ENCODE data around the gene PDE4DIP.
"Not testable (repeated sequence)": the region's sequence is repeated elsewhere in the genome, so short reads cannot be mapped to it uniquely, and the experiment has no call there.

PDE4DIP gene

GRCh38 chr1:148909219-148909826, 65.1 kb downstream of the PDE4DIP start:
- DNase-seq (ENCODE audit: extremely low read depth, low read depth); H3K4me3 ChIP-seq (replicated peaks; ENCODE audit: low read depth, low read length): not testable (repeated sequence)

GRCh38 chr1:148911303-148911928, 67.2 kb downstream of the PDE4DIP start:
- not testable (repeated sequence) for DNase-seq (ENCODE audit: extremely low read depth, low read depth); H3K4me3 ChIP-seq (replicated peaks; ENCODE audit: low read depth, low read length)

- DNase-seq (ENCODE audit: extremely low read depth, low read depth) = not testable (repeated sequence)
Measured at GRCh38 chr1:148916222-148916621, 72.0 kb downstream of the PDE4DIP start.

GRCh38 chr1:148916695-148917348, 72.6 kb downstream of the PDE4DIP start:
- not testable (repeated sequence) for DNase-seq (ENCODE audit: extremely low read depth, low read depth); H3K4me3 ChIP-seq (replicated peaks; ENCODE audit: low read depth, low read length)

More at GRCh38 chr1:148916222-148916621, 72.0 kb downstream of the PDE4DIP start:
- H3K4me3 ChIP-seq (replicated peaks; ENCODE audit: low read depth, low read length) = not testable (repeated sequence)

- not testable (repeated sequence) for DNase-seq (ENCODE audit: extremely low read depth, low read depth); H3K4me3 ChIP-seq (replicated peaks; ENCODE audit: low read depth, low read length)
Measured at GRCh38 chr1:148918836-148919447, 74.7 kb downstream of the PDE4DIP start.

- H3K4me3 ChIP-seq (replicated peaks; ENCODE audit: low read depth, low read length); DNase-seq (ENCODE audit: extremely low read depth, low read depth): not testable (repeated sequence)
Measured at GRCh38 chr1:148921047-148921446, 76.8 kb downstream of the PDE4DIP start.

GRCh38 chr1:148923798-148924197, 79.6 kb downstream of the PDE4DIP start:
- not testable (repeated sequence) for H3K4me3 ChIP-seq (replicated peaks; ENCODE audit: low read depth, low read length); DNase-seq (ENCODE audit: extremely low read depth, low read depth)

GRCh38 chr1:148927645-148928044, 83.4 kb downstream of the PDE4DIP start:
- not testable (repeated sequence) for DNase-seq (ENCODE audit: extremely low read depth, low read depth); H3K4me3 ChIP-seq (replicated peaks; ENCODE audit: low read depth, low read length)

GRCh38 chr1:148929253-148929652, 85.0 kb downstream of the PDE4DIP start:
- not testable (repeated sequence) for DNase-seq (ENCODE audit: extremely low read depth, low read depth); H3K4me3 ChIP-seq (replicated peaks; ENCODE audit: low read depth, low read length)

- not testable (repeated sequence) for H3K4me3 ChIP-seq (replicated peaks; ENCODE audit: low read depth, low read length); DNase-seq (ENCODE audit: extremely low read depth, low read depth)
Measured at GRCh38 chr1:148935381-148936002, 91.3 kb downstream of the PDE4DIP start.

- not testable (repeated sequence) for DNase-seq (ENCODE audit: extremely low read depth, low read depth); H3K4me3 ChIP-seq (replicated peaks; ENCODE audit: low read depth, low read length)
Measured at GRCh38 chr1:148942906-148943305, 98.7 kb downstream of the PDE4DIP start.

- not testable (repeated sequence) for DNase-seq (ENCODE audit: extremely low read depth, low read depth); H3K4me3 ChIP-seq (replicated peaks; ENCODE audit: low read depth, low read length)
Measured at GRCh38 chr1:148945130-148945529, 100.9 kb downstream of the PDE4DIP start.

GRCh38 chr1:148948768-148949167, 104.5 kb downstream of the PDE4DIP start:
- not testable (repeated sequence) for DNase-seq (ENCODE audit: extremely low read depth, low read depth); H3K4me3 ChIP-seq (replicated peaks; ENCODE audit: low read depth, low read length)

GRCh38 chr1:148951336-148952227, 107.4 kb downstream of the PDE4DIP start:
- peak overlapping the region; percentile 54 for H3K4me3 ChIP-seq (replicated peaks; ENCODE audit: low read depth, low read length)
- DNase-seq (ENCODE audit: extremely low read depth, low read depth) = peak; percentile 42

GRCh38 chr1:148952253-148952937, 108.2 kb downstream of the PDE4DIP start:
- H3K4me3 ChIP-seq (replicated peaks; ENCODE audit: low read depth, low read length) = peak overlapping the region; percentile 54
- not testable (repeated sequence) for DNase-seq (ENCODE audit: extremely low read depth, low read depth)

GRCh38 chr1:148952938-148953616, 108.8 kb downstream of the PDE4DIP start:
- DNase-seq (ENCODE audit: extremely low read depth, low read depth) = not testable (repeated sequence)
- peak overlapping the region; percentile 54 for H3K4me3 ChIP-seq (replicated peaks; ENCODE audit: low read depth, low read length)

All from HFF-Myc (cell line).